ENCODE data around the gene ZNF583.

Gene ZNF583

DNA sequence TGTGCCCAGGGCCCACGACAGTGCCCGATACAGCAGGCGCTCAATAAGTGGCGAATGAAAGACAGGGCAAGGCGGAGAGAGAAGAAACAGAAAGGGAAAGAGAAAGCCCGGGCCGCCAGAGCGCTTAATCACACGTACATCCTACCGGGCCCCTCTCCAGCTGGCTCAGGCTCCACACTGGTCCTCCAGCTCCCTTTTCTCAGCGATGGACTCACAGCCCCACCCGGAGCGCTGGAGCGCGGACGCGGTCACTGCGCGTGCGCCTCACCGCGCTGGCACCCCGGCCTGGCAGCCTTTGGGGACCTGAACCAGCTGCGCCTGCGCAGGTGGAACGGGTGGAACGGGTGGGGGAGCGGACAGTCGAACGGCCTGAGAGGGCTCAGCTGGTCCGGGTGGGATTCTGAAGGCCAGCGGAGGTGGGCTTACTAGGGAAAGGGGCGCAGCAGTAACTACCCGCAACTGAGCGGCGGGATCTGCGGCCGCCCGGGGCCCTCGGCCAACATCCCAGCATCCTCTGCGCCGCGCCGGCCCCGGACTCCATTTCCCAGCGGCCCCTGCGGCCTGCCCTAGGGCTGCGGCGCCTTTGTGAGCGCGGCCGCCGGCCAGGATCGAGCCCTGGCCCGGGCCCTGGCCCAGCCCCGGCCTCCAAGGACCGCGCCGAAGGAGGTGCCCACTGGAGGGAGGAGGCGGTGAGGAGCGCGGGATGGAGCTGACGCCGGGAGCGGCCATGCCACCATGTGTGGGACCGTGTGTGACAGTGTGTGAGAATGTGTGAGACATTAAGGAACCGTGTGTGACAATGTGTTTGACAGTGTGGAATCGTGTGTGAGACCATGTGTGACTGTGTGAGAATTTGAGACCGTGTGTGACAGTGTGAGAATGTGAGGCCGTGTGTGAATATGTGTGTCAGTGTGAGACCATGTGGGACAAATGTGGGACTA lies at the start of gene ZNF583:
Gene ZNF583, plus strand, starts transcription at position 569 of the 941 bp plus-strand sequence. CDS start 2,783 bp downstream, outside the sequence.
- peak; percentile 92 for DNase-seq

DNA sequence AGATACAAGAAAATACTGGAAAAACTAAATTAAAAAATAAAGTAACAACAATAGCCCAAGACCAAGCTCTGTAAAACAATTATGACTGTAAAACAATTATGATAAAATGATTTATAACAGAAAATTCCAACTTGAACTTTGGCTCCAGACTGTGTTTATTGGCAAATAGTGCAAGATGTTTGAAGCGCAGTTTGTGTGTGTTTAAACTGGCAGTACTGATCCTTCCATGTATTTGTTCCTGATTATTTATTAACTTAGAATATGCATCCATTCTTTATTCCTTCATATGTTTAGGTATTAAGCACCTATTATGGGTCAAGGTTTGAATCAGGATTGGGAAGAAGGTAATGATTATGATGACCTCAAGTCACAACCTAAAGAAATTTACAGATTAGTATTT lies 48.6 kb upstream of the ZNF583 start:
- no peak for DNase-seq

DNA sequence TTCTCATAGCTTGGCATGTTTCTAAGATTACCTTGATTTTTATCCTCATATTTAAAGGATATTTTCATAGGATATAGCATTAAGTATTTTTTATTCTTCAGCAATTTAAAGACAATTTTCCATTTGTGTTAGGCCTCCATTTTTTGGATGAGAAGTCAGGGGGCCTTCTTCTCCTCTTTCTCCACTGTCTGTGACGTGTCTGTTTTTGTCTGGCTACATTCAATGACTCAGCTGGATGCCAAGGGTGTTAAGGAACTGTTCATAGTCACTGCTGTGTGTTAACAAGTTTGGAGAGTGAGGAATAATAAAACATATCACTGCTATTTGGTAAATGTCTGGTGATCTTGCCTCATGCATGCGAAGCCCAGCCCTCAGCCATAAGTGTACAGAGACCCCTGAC lies 47.2 kb upstream of the ZNF583 start:
- no peak for DNase-seq

DNA sequence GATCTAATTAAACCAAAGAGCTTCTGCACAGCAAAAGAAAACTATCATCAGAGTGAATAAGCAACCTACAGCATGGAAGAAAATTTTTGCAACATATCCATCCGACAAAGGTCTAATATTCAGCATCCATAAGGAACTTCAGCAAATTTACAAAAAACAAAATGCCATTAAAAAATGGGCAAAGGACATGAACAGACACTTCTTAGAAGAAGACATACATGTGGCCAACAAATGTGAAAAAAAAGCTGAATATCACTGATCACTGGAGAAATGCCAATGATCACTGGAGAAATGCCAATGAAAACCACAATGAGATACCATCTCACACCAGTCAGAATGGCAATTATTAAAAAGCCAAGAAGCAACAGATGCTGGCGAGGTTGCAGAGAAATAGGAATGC lies 43.3 kb upstream of the ZNF583 start:
- no peak for DNase-seq

DNA sequence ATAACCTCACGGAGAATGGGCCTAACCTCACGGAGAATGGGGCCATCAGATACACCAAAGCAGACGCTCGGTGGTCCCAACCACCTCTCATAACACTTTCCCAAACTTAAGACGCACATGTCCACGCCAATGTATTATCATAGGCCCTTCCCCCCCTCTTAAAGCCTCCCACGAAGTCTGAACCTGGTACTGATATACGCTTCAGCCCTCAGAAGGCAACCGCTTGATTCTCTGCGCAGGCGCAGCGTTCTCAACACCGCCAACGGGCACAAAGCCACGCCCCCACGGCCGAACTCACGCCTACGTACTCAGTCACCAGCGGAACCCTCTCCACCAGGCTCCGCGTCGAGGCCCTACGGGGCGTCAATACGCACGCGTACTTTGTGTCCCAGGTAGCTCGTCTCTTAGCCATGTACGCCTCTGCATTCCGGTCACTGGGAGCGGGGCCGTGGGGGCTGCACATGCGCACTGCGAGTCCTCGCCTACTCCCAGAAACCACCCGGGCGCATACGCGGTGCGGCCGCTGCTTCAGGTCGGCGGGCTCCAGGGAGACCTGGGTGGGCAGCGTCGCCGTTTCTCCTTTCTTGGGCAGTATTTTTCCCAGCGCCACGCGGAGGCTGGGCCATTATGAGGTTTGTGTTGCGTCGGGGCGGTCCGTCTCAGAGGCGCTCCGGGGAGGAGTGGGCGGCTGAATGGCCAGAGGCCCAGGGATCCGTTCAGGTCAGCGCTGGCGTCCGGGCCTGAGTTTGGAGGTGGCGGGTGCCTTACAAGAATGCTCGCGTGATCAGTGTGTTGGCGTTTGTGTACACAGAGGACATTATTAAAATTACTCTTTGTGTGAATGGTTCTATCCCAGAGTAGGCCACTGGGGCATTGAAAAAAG lies 36.1 kb upstream of the ZNF583 start:
- DNase-seq: no peak

DNA sequence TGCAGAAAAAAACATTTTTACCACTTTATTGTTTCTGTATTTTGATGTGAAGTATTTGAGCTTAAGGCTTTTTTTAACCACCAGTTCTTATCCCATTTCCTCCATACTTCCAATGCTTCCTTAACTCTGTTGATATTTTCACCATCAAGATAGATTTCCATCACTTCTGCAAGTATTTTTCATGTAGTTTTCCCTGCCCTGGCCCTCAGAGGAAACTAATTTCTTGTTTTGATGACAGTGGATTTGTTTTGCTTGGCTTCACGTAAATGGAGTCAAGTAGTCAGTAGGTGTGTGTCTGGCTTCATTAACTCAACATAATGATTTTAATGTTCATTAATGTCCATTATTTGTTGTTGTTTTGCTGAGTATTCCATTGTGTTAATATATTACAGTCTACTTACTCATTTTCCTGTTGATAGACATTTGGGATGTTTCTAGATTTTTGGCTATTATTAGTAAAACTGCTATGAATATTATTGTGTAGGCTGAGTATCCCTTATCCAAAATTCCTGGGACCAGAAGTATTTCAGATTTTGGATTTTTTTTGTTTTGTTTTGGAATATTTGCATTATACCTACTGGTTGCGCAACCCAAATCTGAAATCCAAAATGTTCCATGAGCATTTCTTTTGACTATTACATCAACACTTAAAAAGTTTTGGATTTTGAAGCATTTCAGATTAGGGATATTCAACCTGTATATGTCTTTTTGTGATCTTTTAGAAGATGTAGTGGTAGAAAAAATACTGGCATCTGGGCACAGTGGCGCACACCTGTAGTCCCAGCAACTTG lies 34.1 kb upstream of the ZNF583 start:
- DNase-seq: no peak

DNA sequence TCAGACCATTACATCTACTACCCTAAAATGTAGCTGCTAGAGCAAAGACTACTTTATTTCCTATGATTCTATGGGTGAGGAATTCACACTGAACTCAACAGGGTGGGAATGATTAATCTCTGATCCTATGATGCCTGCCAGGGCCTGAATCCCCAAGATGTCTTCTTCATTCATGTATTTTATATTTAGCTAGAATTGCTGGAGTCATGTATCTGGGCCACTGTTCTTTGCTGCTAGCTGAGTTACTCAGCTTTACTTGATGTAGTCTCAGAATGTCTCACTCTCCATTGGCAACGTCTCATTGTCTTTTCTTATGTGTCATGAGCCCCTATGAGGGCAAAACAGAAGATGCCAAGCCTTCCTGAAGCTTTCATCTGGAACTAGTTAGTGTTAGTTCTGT lies 31.9 kb upstream of the ZNF583 start:
- DNase-seq: no peak

DNA sequence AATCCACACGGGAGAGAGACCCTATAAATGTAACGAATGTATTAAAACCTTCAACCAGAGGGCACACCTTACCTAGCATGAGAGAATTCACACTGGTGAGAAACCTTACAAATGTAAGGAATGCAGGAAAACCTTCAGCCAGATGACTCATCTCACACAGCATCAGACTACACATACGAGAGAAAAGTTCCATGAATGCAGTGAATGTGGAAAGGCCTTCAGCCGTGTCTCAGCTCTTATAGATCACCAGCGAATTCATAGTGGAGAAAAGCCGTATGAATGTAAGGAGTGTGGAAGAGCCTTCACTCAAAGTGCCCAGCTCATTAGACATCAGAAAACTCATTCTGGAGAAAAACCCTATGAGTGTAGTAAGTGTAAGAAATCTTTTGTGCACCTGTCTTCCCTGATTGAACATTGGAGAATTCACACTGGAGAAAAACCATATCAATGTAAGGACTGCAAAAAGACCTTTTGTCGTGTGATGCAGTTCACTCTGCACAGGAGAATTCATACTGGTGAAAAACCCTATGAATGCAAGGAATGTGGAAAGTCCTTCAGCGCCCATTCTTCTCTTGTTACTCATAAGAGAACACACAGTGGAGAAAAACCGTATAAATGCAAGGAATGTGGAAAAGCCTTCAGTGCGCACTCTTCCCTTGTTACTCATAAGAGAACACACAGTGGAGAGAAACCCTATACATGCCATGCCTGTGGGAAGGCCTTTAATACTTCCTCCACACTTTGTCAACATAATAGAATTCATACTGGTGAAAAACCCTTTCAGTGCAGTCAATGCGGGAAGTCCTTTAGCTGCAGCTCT lies 26.8 kb upstream of the ZNF583 start:
- DNase-seq: no peak

DNA sequence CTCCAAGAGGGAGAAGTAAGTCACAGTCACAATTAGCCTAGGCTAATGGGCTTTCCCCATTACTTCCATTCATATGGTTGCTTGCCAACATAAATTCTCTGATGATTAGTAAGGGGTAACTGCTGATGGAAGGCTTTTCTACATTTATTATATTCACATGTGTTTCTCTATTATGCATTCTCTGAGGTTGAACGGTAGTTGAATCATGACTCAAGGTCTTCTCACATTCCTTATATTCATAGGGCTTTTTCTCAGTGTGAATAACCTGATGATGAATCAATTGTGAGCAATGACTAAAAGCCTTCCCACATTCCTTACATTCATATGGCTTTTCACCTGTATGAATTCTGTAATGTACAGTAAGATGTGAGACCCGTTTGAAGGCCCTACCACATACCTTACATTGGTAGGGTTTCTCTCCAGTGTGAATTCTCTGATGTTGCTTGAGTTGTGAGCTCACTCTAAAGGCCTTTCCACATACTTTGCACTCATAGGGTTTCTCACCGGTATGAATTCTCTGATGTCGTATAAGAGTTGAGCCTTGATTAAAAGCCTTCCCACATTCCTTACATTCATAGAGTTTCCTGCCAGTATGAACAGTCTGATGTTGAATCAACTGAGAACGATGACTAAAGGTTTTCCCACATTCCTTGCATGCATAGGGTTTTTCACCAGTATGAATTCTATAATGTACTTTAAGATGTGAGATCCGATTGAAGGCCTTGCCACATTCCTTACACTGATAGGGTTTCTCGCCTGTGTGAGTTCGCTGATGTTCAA lies 20.1 kb upstream of the ZNF583 start:
- DNase-seq: no peak

DNA sequence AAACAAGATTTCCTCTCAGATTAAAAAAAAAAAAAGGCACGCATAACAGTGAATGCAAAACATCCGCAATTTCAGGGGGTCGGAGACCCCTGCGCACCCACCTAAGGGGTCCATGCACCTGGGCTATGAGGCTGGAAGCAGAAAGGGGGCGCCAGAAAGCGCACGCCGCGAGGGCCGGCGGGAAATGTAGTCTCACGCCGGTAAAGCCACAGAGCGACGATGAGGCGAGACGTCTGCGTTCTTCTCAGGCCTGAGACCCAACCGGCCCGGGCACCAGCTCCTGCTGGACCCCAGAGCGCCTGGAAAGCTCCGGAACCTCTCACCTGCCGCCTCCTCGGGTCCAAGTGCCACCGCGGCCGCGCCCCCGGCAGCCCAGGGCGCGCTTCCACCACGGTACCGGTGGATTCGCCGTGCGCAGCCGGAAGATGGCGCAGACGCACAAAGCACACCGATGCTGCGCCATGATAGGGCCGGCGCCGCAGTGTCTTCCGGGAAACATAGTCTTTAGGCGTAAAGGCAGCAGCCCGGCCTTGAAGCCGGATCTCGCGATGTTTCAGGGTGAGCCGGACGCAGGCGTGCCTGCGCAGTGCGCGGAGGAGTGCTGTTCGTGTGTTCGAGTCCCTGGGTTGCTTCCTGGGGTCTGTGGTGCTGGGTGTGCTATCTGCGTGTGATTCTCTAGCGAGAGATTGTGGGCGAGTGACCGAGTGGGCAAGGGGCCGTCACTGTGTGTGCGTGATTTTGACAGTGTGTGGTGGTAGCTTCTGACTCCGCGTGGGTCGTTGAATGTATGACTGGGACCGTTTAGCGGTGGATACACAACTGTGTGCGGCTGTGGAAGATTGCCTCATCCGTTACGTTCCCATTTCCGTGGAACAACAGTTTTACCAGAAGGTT lies 10.8 kb upstream of the ZNF583 start, which contains the start of gene ZNF582:
Gene ZNF582, minus strand, starts transcription at position 416 of the 894 bp plus-strand sequence. CDS start 1,782 bp downstream, outside the sequence.
- peak; percentile 98 for DNase-seq

DNA sequence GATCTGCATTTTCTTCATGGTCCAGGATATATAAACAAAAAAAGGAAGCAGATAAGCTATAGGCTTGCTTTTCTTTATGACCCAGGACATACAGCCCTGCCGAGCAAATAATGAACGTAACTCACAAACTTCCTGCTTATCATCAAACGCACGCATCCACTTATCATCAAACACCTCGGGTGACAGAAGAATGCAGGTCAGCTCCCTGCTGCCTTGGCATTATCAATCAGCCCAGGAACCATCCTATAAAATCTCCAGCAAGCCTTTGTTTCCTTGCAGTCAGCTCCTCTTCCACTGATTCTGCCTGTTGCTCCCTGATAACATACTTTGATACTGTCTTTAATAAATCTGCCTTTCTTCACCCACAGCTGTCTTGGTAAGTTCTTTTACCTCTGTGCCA lies 5.3 kb upstream of the ZNF583 start:
- no peak for DNase-seq

DNA sequence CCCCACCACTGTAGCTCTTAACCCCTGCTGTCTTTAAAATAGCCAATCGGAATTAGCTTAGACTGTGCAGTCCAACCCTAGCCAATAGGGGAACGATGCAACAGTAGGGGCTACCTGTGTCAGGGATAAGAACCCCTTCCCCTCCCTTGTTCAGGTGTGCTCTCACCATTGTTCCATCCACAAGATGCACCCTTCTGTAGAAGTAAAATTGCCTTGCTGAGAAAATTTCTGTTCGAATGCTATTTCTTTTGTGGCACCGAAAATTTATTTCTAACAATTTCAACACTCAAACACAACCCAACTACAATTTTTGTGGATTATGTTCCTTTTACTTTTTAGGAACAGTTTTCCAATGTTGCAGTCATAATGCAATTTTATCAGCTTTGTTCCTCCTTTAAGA lies 3.6 kb upstream of the ZNF583 start:
- peak; percentile 21 for DNase-seq

DNA sequence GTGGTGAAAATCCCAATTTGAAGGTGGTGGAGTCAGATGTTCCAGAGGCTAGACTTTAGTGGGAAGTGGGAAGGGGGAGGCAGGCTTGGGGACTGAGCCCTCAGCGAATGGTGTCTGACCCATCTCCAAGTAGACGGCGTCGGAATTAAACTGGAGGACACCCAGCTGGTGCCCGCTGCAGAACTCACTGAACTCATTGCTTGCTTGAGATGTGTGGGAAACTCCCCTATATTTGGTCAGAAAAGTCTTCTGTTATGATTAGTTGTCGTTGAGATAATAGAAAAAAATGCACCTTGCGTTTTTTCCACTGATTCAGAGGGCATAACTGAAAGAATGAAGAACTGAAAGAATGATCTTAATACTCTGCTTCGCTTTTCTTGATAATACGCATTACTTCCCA lies 871 bp upstream of the ZNF583 start:
- DNase-seq: no peak

DNA sequence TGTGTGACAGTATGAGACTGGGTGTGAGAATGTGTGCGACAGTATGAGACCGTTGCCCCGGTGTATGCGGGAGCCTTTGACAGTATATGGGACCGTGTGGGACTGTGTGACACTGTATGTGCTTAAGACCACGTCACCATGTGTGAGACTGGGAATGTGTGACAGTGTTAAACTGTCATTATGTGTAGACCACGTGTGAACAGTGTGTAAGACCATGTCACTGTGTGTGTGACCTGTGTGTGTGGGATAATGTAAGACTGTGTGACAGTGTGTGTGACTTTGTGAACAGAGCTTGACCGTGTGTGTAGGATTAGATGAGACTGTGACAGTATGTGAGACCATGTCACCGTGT lies 549 bp downstream of the ZNF583 start:
- DNase-seq: no peak

DNA sequence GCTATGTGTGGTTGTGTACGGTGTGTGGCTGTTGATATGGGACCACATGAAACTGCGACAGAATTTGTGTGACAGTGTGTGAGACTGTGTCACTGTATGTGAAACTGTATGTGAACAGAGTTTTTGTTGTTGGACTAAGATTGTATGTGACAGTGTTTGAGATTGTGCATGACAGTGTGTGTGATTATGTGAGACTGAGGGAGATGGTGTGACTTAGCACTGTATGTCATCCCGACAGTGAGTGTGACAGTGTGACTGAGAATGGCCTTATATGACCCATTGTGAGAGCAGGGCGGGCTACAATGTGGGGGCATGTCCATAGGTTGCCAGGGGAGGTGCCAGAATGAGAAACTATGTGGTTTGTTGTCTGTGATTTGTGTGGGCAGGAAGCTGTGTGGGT lies 930 bp downstream of the ZNF583 start:
- no peak for DNase-seq

DNA sequence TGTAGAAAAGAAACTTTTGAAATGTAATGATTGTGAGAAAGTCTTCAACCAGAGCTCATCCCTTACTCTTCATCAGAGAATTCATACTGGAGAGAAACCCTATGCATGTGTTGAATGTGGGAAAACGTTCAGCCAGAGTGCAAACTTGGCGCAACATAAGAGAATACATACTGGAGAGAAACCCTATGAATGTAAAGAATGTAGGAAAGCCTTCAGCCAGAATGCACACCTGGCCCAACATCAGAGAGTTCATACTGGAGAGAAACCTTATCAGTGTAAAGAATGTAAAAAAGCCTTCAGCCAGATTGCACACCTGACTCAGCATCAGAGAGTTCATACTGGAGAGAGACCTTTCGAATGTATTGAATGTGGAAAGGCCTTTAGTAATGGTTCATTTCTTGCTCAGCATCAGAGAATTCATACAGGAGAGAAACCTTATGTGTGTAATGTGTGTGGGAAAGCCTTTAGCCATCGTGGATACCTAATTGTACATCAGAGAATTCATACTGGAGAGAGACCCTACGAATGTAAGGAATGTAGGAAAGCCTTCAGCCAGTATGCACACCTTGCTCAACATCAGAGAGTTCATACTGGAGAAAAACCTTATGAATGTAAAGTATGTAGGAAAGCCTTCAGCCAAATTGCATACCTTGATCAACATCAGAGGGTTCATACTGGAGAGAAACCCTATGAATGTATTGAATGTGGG lies 19.3 kb downstream of the ZNF583 start:
- no peak for DNase-seq

DNA sequence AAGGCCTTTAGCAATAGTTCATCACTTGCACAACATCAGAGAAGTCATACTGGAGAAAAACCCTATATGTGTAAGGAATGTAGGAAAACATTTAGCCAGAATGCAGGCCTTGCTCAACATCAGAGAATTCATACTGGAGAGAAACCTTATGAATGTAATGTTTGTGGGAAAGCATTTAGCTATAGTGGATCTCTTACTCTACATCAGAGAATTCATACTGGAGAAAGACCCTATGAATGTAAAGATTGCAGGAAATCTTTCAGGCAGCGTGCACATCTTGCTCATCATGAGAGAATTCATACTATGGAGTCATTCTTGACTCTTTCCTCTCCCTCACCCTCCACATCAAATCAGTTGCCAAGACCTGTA lies 19.8 kb downstream of the ZNF583 start:
- no peak for DNase-seq

DNA sequence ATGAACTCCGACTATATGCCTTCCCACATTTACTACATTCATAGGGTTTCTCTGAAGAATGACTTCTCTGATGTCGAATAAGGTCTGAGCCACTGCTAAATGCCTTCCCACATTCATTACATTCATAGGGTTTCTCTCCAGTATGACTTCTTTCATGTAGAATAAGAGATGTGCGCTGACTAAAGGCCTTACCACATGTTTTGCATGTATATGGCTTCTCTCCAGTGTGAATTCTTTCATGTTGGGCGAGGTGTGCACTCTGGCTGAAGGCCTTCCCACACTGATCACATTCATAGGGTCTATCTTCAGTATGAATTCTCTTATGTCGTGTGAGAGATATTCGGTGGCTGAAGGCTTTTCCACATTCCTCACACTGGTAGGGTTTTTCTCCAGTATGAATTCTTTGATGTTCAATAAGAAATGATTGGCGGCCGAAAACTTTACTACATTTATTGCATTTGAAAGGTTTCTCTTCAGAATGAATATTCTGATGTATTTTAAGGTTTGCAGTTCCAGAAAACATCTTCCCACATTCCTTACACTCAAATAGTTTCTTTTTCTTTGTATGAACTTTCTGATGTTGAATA lies 37.2 kb downstream of the ZNF583 start:
- DNase-seq: no peak

DNA sequence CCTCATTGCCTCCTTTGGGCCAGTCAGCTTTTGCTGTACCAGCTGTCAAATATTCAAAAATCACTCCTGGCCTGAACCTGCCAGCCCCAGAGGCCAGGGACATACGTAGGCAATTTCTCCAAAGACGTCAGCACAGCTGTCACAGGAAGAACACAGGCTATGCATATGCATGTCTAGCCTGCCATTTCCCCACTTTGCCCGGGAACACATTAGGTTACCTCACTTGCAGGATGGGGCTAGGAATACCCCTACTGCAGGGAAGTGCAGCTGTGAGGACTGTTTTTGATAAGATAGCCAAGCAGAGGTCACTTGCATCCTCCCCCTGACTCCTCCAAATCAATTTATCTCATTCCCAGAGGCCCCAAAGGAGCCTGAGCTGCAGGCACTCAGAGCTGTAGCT lies 70.2 kb downstream of the ZNF583 start:
- no peak for DNase-seq
